HepG2 (cell line): Measurements from ENCODE around the gene FGA. TPM values are rescaled to one million over a fixed set of nuclear protein-coding genes. Genes with fewer than 3 reads are reported as not detected.
A peak's percentile ranks its signal among the peaks of the same experiment; 100 is the strongest.

Experiments
- ARID3A ChIP-seq: IDR thresholded peaks from 2 replicates; pipeline ENCODE4 v1.6.1; 2012; ENCODE audit warnings: low read depth, low read length, improper control_type of control experiment
- EED ChIP-seq: sonication (generic); formaldehyde crosslinking; IDR thresholded peaks from 2 replicates; pipeline ENCODE4 v1.5.0; 2020; ENCODE audit warnings: mild to moderate bottlenecking, missing genetic modification reagents
- FOSL2 ChIP-seq: sonication (generic); formaldehyde crosslinking; IDR thresholded peaks from 2 replicates; pipeline ENCODE4 v1.4.0; 2020; ENCODE audit warnings: missing genetic modification reagents
- JUND ChIP-seq: sonication (generic); formaldehyde crosslinking; IDR thresholded peaks from 2 replicates; pipeline ENCODE4 v1.8.0; 2022; ENCODE audit warnings: mild to moderate bottlenecking, missing genetic modification reagents
- KDM1A ChIP-seq: IDR thresholded peaks from 2 replicates; pipeline ENCODE4 v1.6.1; 2016; ENCODE audit warnings: missing compliant biosample characterization
- KMT2A ChIP-seq: sonication (generic); formaldehyde crosslinking; IDR thresholded peaks from 2 replicates; pipeline ENCODE4 v1.4.0; 2020; ENCODE audit warnings: missing genetic modification reagents
- MTA3 ChIP-seq: sonication (generic); formaldehyde crosslinking; IDR thresholded peaks from 2 replicates; pipeline ENCODE4 v1.4.0; 2020; ENCODE audit warnings: missing genetic modification reagents
- NFKBIZ ChIP-seq: IDR thresholded peaks from 2 replicates; pipeline ENCODE4 v1.6.1; 2018; ENCODE audit warnings: missing genetic modification reagents, missing compliant biosample characterization
- RXRB ChIP-seq: IDR thresholded peaks from 2 replicates; pipeline ENCODE4 v1.6.1; 2016; ENCODE audit warnings: borderline replicate concordance, missing genetic modification reagents, missing compliant biosample characterization
- SETDB1 ChIP-seq: sonication (generic); formaldehyde crosslinking; IDR thresholded peaks from 2 replicates; pipeline ENCODE4 v1.5.1; 2020; ENCODE audit warnings: missing genetic modification reagents, mild to moderate bottlenecking, borderline replicate concordance
- SKIL ChIP-seq: sonication (generic); formaldehyde crosslinking; IDR thresholded peaks from 2 replicates; pipeline ENCODE4 v1.8.0; 2022; ENCODE audit warnings: missing genetic modification reagents, mild to moderate bottlenecking, moderate library complexity, borderline replicate concordance
- SMC3 ChIP-seq: IDR thresholded peaks from 2 replicates; pipeline ENCODE4 v1.6.1; 2011; ENCODE audit warnings: low read length, improper control_type of control experiment
- SRSF1 ChIP-seq: fragments of 200-400 bp; formaldehyde crosslinking; optimal IDR thresholded peaks from 2 replicates; pipeline ENCODE3; 2017; ENCODE audit warnings: mild to moderate bottlenecking, low read depth, low read length, moderate library complexity
- ZBTB39 ChIP-seq: sonication (generic); formaldehyde crosslinking; IDR thresholded peaks from 2 replicates; pipeline ENCODE4 v1.5.0; 2020; ENCODE audit warnings: missing genetic modification reagents
- ZKSCAN8 ChIP-seq: IDR thresholded peaks from 2 replicates; pipeline ENCODE4 v1.6.1; 2016; ENCODE audit warnings: borderline replicate concordance, missing genetic modification reagents, missing compliant biosample characterization
- ZNF333 ChIP-seq: sonication (generic); formaldehyde crosslinking; IDR thresholded peaks from 2 replicates; pipeline ENCODE4 v1.4.0; 2020; ENCODE audit warnings: mild to moderate bottlenecking, missing genetic modification reagents, borderline replicate concordance
- ZNF558 ChIP-seq: sonication (generic); formaldehyde crosslinking; IDR thresholded peaks from 2 replicates; pipeline ENCODE4 v1.9.0; 2022; ENCODE audit warnings: mild to moderate bottlenecking, missing genetic modification reagents, borderline replicate concordance
- ZNF605 ChIP-seq: sonication (generic); formaldehyde crosslinking; IDR thresholded peaks from 2 replicates; pipeline ENCODE4 v1.8.0; 2022; ENCODE audit warnings: mild to moderate bottlenecking, missing genetic modification reagents
- ZNF670 ChIP-seq: sonication (generic); formaldehyde crosslinking; IDR thresholded peaks from 2 replicates; pipeline ENCODE4 v1.8.0; 2022; ENCODE audit warnings: mild to moderate bottlenecking, missing genetic modification reagents, borderline replicate concordance
- ZNF879 ChIP-seq: sonication (generic); formaldehyde crosslinking; IDR thresholded peaks from 2 replicates; pipeline ENCODE4 v1.8.1; 2023; ENCODE audit warnings: missing genetic modification reagents
- ZSCAN25 ChIP-seq: sonication (generic); formaldehyde crosslinking; IDR thresholded peaks from 2 replicates; pipeline ENCODE4 v1.8.0; 2022; ENCODE audit warnings: mild to moderate bottlenecking, missing genetic modification reagents
- polyA plus RNA-seq, 8 experiments: library from polyadenylated mRNA; depleted of rRNA in 3 of 8; stranded (reverse) in 7 of 8; unstranded in 1 of 8; fragments of >200 nt; fragmentation: Illumina TruSeq in 4 of 8; extraction: Trizol in 4 of 8; gene quantifications; 2 replicates each; pipeline versions ENCODE4 v1.2.1 to v1.2.3, GENCODE V29; 2011 to 2016; ENCODE audit warnings: low read depth in 4 of 8, missing spikeins in 1 of 8, mixed read lengths in 1 of 8; ENCODE audit not compliant: insufficient read depth in 1 of 8
- total RNA-seq, 5 experiments: library from RNA; depleted of rRNA; stranded (reverse); fragments of >200 nt; fragmentation: Illumina TruSeq; extraction: Trizol; gene quantifications; 2 replicates each; pipeline ENCODE4 v1.2.3, GENCODE V29; 2016; ENCODE audit warnings: low read depth in 1 of 5

The FGA gene
- total and polyA plus RNA-seq, 2 of the 13 experiments (the other 11 are each of a cell fraction or from before 2014, with no cell fraction given): 640 to 1,523 TPM

GRCh38 chr4:154551872-154552686, 38.5 kb downstream of the FGA start (continued):
- TF ChIP-seq KDM1A (CRISPR knock-in tag) (no peak), ZKSCAN8 (CRISPR knock-in tag) (no peak), ARID3A (peak; percentile 53; the same call in 1 of the 2 replicates), ZBTB39 (CRISPR knock-in tag) (no peak), SRSF1 (no peak), SMC3 (peak; percentile 96), SETDB1 (no peak), ZNF333 (no peak), ZNF879 (CRISPR knock-in tag) (no peak), MTA3 (CRISPR knock-in tag) (no peak), ZNF670 (CRISPR knock-in tag) (no peak), ZSCAN25 (no peak), EED (CRISPR knock-in tag) (no peak), NFKBIZ (CRISPR knock-in tag) (no peak), ZNF605 (CRISPR knock-in tag) (no peak), SKIL (CRISPR knock-in tag) (no peak), RXRB (CRISPR knock-in tag) (0 out of 2 replicates have a peak, but pooled peaks have one; percentile 10), ZNF558 (CRISPR knock-in tag) (no peak), KMT2A (CRISPR knock-in tag) (no peak), FOSL2 (CRISPR knock-in tag) (peak; percentile 50; the same call in 1 of the 2 replicates), JUND (CRISPR knock-in tag) (no peak)
